H1 (cell line): ENCODE measurements around the gene RNF4.

ENCODE experiments used
- CREB1 ChIP-seq: IDR thresholded peaks from 2 replicates; pipeline ENCODE4 v1.6.1; 2012; ENCODE audit warnings: inconsistent platforms
- JUN ChIP-seq: IDR thresholded peaks from 2 replicates; pipeline ENCODE4 v1.6.1; 2011; ENCODE audit warnings: low read depth, mild to moderate bottlenecking, improper control_type of control experiment, low read length
- POLR2A ChIP-seq, 2 experiments: IDR thresholded peaks; 1 replicate in 1 of 2; 2 replicates in 1 of 2; pipeline ENCODE4 v1.6.1; 2011; ENCODE audit warnings: low read depth in 2 of 2, low read length in 2 of 2, mild to moderate bottlenecking in 2 of 2; ENCODE audit errors: control extremely low read depth in 1 of 2
- TBP ChIP-seq: IDR thresholded peaks from 2 replicates; pipeline ENCODE4 v1.6.1; 2011; ENCODE audit warnings: low read depth, low read length, improper control_type of control experiment
- TF ChIP-seq, protein P1 (sequence below), 3 experiments: IDR thresholded peaks; 1 replicate in 2 of 3; 2 replicates in 1 of 3; pipeline versions ENCODE4 v1.5.1 to v1.6.1; 2011; ENCODE audit warnings: low read length in 3 of 3, mild to moderate bottlenecking in 3 of 3, inconsistent platforms in 2 of 3, low read depth in 1 of 3, moderate library complexity in 1 of 3; ENCODE audit not compliant: insufficient read depth in 1 of 3; ENCODE audit errors: control extremely low read depth in 1 of 3

DNA sequence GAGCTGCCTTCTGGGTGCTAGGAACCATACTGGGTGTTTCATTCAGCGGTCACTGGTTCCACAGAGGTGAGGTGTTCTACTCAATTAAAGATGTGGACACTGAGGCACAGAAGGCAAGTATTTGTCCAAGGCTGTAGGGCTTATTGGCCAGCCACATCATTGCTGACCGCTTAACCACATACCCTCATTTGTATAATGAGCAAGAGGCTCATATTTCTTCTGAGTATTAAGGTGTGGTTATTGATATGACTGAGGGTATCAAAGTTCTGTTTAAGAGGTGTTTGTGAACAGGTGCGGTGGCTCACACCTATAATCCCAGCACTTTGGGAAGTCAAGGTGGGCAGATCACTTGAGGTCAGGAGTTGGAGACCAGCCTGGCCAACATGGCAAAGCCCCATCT, 14.3 kb downstream of the RNF4 start:
- TF ChIP-seq, protein P1, sequence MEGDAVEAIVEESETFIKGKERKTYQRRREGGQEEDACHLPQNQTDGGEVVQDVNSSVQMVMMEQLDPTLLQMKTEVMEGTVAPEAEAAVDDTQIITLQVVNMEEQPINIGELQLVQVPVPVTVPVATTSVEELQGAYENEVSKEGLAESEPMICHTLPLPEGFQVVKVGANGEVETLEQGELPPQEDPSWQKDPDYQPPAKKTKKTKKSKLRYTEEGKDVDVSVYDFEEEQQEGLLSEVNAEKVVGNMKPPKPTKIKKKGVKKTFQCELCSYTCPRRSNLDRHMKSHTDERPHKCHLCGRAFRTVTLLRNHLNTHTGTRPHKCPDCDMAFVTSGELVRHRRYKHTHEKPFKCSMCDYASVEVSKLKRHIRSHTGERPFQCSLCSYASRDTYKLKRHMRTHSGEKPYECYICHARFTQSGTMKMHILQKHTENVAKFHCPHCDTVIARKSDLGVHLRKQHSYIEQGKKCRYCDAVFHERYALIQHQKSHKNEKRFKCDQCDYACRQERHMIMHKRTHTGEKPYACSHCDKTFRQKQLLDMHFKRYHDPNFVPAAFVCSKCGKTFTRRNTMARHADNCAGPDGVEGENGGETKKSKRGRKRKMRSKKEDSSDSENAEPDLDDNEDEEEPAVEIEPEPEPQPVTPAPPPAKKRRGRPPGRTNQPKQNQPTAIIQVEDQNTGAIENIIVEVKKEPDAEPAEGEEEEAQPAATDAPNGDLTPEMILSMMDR (IDR thresholded peaks at IDR 0.05; ENCODE audit: control extremely low read depth in 1 of 3, insufficient read depth in 1 of 3, low read depth in 1 of 3, low read length in 3 of 3) = no peak
- TF ChIP-seq CREB1 = no peak
- no peak for TF ChIP-seq POLR2A (IDR thresholded peaks at IDR 0.05; ENCODE audit: control extremely low read depth in 1 of 2, low read depth in 2 of 2, low read length in 2 of 2)
- TF ChIP-seq TBP = no peak
- TF ChIP-seq JUN = no peak
